ENCODE results near the gene SYT11.
"Not testable (repeated sequence)": the region's sequence is repeated elsewhere in the genome, so short reads cannot be mapped to it uniquely, and the experiment has no call there.

SYT11 gene

DNA sequence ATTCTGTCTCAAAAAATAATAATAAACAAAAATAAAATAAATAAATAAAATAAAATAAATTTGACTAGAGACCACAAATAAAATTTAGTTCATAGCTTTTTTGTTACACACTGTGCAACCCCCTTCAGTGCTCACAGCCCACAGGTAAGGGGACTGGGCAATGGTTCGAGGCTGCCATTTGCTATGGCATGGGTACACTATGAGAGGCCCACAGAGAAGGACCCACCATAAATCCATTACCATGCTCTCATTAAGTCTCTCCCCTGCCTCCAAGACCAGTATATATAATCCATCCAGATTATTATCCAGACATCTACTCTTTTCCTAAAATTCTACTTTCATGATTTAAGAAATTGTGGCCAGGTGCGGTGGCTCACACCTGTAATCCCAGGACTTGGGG, 60.4 kb downstream of the SYT11 start:
- H3K27ac ChIP-seq (ENCODE audit: low read length): no peak overlapping the region
- H3K4me3 ChIP-seq (ENCODE audit: low read length in 2 of 2): no peak overlapping the region
- H3K9ac ChIP-seq (ENCODE audit: low read length in 2 of 2): no peak overlapping the region
- no peaks in the 10 kb centered on the region for H3K27me3 ChIP-seq (ENCODE audit: control insufficient read depth in 1 of 2, insufficient read depth in 2 of 2, low read length in 2 of 2)
- H3K4me1 ChIP-seq (ENCODE audit: control insufficient read depth, insufficient read depth, low read length): no peaks in the 10 kb centered on the region
- H3K36me3 ChIP-seq (ENCODE audit: control insufficient read depth in 2 of 2, insufficient read depth in 2 of 2, low read length in 2 of 2): peaks cover 62 to 67% of the 10 kb centered on the region in 2 donors
- H3K9me3 ChIP-seq (ENCODE audit: control insufficient read depth in 2 of 2, low read length in 2 of 2): no peaks in the 10 kb centered on the region

DNA sequence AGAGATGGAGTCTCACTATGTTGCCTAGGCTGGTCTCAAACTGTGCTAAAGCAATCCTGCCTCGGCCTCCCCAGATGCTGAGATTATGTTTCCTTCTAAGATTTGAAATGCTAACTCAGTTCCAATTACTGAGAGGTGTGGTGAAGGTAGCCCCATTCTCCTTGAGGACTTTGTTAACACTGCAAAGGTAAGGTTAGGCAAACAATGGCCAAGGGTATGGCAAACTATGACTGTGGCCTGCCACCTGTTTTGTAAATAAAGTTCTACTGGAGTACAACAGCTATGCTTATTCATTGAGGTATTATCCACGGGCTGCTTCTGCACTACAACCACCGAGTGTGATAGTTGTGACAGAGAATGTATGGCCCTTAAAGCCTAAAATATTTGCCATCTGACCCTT, 61.4 kb downstream of the SYT11 start:
- H3K4me3 ChIP-seq (ENCODE audit: low read length in 2 of 2): no peak overlapping the region
- H3K4me1 ChIP-seq (ENCODE audit: control insufficient read depth, insufficient read depth, low read length): no peaks in the 10 kb centered on the region
- H3K27ac ChIP-seq (ENCODE audit: low read length): peak overlapping the region; percentile 6
- H3K36me3 ChIP-seq (ENCODE audit: control insufficient read depth in 2 of 2, insufficient read depth in 2 of 2, low read length in 2 of 2): peaks cover 66 to 70% of the 10 kb centered on the region in 2 donors
- no peaks in the 10 kb centered on the region for H3K27me3 ChIP-seq (ENCODE audit: control insufficient read depth in 1 of 2, insufficient read depth in 2 of 2, low read length in 2 of 2)
- no peaks in the 10 kb centered on the region for H3K9me3 ChIP-seq (ENCODE audit: control insufficient read depth in 2 of 2, low read length in 2 of 2)
- no peak overlapping the region for H3K9ac ChIP-seq (ENCODE audit: low read length in 2 of 2)

DNA sequence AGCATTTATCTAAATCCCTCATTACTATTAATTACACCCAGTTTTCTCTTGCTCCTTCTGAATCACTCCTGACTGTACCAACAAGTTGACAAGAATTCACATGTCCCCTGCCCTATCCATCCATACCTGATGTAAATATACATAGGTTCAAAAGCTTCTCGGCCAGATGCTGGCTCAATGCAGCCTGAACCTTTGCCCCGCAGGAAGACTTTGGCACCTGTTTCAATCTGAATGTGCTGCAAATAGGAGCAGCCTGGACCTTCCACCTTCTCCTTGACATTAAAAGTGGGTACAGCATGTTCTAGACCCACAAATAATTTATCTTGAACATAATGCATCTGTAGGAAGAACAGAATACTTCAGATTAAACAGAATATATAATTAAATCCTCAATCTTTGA, 66.1 kb downstream of the SYT11 start:
- Histone ChIP-seq H3K9ac (ENCODE audit: low read length in 2 of 2) (no peak overlapping the region), H3K9me3 (ENCODE audit: control insufficient read depth in 2 of 2, low read length in 2 of 2) (no peaks in the 10 kb centered on the region), H3K4me3 (ENCODE audit: low read length in 2 of 2) (no peak overlapping the region), H3K27ac (ENCODE audit: low read length) (no peak overlapping the region), H3K27me3 (ENCODE audit: control insufficient read depth in 1 of 2, insufficient read depth in 2 of 2, low read length in 2 of 2) (no peaks in the 10 kb centered on the region), H3K4me1 (ENCODE audit: control insufficient read depth, insufficient read depth, low read length) (peaks cover 3% of the 10 kb centered on the region), H3K36me3 (ENCODE audit: control insufficient read depth in 2 of 2, insufficient read depth in 2 of 2, low read length in 2 of 2) (peaks cover 59 to 63% of the 10 kb centered on the region in 2 donors)

DNA sequence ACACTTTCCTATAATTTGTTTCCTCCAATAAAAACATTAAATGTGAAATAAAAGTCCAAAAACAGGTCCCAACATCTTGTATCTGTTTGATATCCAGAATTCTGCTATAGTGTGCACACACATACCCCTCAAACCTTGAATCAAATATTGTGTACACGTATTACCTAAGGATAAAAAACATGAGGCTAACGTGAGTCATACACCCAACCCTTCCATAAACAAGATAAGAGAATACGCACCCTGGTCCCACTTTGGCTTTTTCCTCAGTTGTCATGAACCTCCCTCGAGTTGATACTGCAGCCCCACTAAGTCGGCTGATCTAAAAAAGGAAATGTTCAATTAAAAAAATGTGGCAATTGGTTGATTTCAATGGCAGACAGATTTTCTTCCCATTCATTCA, 69.7 kb downstream of the SYT11 start:
- no peak overlapping the region for H3K27ac ChIP-seq (ENCODE audit: low read length)
- H3K9me3 ChIP-seq (ENCODE audit: control insufficient read depth in 2 of 2, low read length in 2 of 2): no peaks in the 10 kb centered on the region
- peaks cover 28% of the 10 kb centered on the region for H3K4me1 ChIP-seq (ENCODE audit: control insufficient read depth, insufficient read depth, low read length)
- no peak overlapping the region for H3K9ac ChIP-seq (ENCODE audit: low read length in 2 of 2)
- peaks cover 38 to 45% of the 10 kb centered on the region in 2 donors for H3K36me3 ChIP-seq (ENCODE audit: control insufficient read depth in 2 of 2, insufficient read depth in 2 of 2, low read length in 2 of 2)
- no peak overlapping the region for H3K4me3 ChIP-seq (ENCODE audit: low read length in 2 of 2)
- H3K27me3 ChIP-seq (ENCODE audit: control insufficient read depth in 1 of 2, insufficient read depth in 2 of 2, low read length in 2 of 2): no peaks in the 10 kb centered on the region

DNA sequence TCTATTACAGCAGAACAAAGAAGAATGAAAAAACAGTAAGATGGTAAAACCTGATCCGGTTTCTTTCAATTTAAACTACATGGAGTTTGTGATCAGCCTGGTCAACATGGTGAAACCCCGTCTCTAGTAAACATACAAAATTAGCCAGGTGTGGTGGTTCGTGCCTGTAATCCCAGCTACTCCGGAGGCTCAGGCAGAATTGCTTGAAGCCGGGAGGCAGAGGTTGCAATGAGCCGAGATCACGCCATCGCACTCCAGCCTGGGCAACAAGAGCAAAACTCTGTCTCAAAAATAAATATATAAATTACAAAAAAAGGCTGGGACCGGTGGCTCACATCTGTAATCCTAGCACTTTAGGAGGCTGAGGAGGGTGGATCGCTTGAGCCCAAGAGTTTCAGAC, 71.4 kb downstream of the SYT11 start:
- peaks cover 35% of the 10 kb centered on the region for H3K4me1 ChIP-seq (ENCODE audit: control insufficient read depth, insufficient read depth, low read length)
- H3K27ac ChIP-seq (ENCODE audit: low read length): not testable (repeated sequence)

DNA sequence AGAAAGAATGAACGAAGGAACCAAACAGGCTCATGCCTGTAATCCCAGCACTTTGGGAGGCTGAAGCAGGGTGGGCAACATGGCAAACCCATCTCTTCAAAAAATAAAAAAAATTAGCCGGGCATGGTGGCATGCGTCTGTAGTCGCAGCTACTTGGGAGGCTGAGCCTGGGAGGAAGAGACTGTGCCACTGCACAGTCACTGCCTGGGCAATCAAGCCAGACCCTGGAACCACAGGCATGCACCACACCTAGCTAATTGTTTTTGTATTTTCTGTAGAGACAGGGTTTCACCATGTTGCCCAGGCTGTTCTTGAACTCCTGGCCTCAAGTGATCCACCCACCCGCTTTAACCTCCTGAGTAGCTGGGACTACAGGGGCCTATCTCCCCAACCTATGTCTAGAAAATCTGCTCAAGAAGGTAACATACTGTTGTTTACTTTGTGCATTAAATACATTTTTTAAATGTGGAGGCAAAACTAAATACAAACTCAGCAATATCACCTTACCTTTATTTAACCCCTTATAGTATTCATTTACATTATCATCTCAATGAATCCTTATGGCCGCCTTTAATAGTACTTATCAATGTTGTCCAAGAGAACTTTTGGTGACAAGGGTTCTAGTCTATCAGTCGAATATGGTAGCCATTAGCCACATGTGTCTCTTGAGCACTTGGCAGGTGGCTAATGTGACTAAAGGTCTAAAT, 72.1 kb downstream of the SYT11 start:
- Histone ChIP-seq H3K27ac (ENCODE audit: low read length) (no peak overlapping the region), H3K9me3 (ENCODE audit: control insufficient read depth in 2 of 2, low read length in 2 of 2) (no peaks in the 10 kb centered on the region), H3K4me3 (ENCODE audit: low read length in 2 of 2) (peak overlapping the region in 1 of 2 donors; percentile 52), H3K27me3 (ENCODE audit: control insufficient read depth in 1 of 2, insufficient read depth in 2 of 2, low read length in 2 of 2) (no peaks in the 10 kb centered on the region), H3K9ac (ENCODE audit: low read length in 2 of 2) (no peak overlapping the region), H3K4me1 (ENCODE audit: control insufficient read depth, insufficient read depth, low read length) (peaks cover 35% of the 10 kb centered on the region), H3K36me3 (ENCODE audit: control insufficient read depth in 2 of 2, insufficient read depth in 2 of 2, low read length in 2 of 2) (peaks cover 28 to 30% of the 10 kb centered on the region in 2 donors)

More for the DNA sequence above, 71.4 kb downstream of the SYT11 start:
- not testable (repeated sequence) for H3K9ac ChIP-seq (ENCODE audit: low read length in 2 of 2); H3K9me3 ChIP-seq (ENCODE audit: control insufficient read depth in 2 of 2, low read length in 2 of 2); H3K27me3 ChIP-seq (ENCODE audit: control insufficient read depth in 1 of 2, insufficient read depth in 2 of 2, low read length in 2 of 2)
- Histone ChIP-seq H3K4me3 (ENCODE audit: low read length in 2 of 2) (peak overlapping the region in 1 of 2 donors; percentile 52), H3K36me3 (ENCODE audit: control insufficient read depth in 2 of 2, insufficient read depth in 2 of 2, low read length in 2 of 2) (peaks cover 32 to 34% of the 10 kb centered on the region in 2 donors)

DNA sequence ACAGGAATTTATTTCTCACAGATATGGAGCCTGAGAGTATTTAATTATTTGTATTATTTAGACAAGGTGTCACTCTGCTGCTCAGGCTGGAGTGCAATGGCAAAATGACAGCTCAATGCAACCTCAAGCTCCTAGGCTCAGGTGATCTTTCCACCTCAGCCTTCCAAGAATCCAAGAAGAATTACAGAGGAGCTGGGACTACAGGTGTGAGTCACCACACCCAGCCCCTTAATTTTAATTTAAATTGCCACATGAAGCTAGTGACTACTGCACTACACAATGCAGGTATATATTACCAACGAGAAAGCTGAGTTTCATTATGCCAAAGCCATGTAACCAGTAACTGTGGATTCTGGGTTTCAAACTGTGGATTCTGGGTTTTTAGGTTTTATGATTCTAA, 72.7 kb downstream of the SYT11 start:
- peak overlapping the region in 1 of 2 donors; percentile 15 for H3K4me3 ChIP-seq (ENCODE audit: low read length in 2 of 2)
- H3K4me1 ChIP-seq (ENCODE audit: control insufficient read depth, insufficient read depth, low read length): peaks cover 35% of the 10 kb centered on the region
- no peaks in the 10 kb centered on the region for H3K9me3 ChIP-seq (ENCODE audit: control insufficient read depth in 2 of 2, low read length in 2 of 2)
- no peaks in the 10 kb centered on the region for H3K27me3 ChIP-seq (ENCODE audit: control insufficient read depth in 1 of 2, insufficient read depth in 2 of 2, low read length in 2 of 2)
- no peak overlapping the region for H3K9ac ChIP-seq (ENCODE audit: low read length in 2 of 2)
- H3K36me3 ChIP-seq (ENCODE audit: control insufficient read depth in 2 of 2, insufficient read depth in 2 of 2, low read length in 2 of 2): peaks cover 22 to 24% of the 10 kb centered on the region in 2 donors
- H3K27ac ChIP-seq (ENCODE audit: low read length): no peak overlapping the region

DNA sequence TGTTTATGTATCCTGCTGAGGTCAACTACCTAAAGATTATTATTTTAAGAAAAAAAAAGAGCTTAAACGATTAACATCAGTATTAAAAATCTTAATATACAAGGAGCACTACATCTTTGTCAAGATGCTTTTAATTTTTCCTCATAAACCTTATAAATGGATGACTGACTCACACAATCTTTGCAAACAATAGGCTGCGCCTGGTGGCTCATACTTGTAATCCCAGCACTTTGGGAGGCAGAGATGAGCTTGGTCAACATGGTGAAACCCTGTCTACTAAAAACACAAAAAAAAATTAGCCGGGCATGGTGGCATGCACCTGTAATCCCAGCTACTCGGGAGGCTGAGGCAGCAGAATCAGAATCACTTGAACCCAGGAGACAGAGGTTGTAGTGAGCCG, 73.1 kb downstream of the SYT11 start:
- Histone ChIP-seq H3K4me3 (ENCODE audit: low read length in 2 of 2) (no peak overlapping the region), H3K9me3 (ENCODE audit: control insufficient read depth in 2 of 2, low read length in 2 of 2) (no peaks in the 10 kb centered on the region), H3K27me3 (ENCODE audit: control insufficient read depth in 1 of 2, insufficient read depth in 2 of 2, low read length in 2 of 2) (no peaks in the 10 kb centered on the region), H3K4me1 (ENCODE audit: control insufficient read depth, insufficient read depth, low read length) (peaks cover 35% of the 10 kb centered on the region), H3K9ac (ENCODE audit: low read length in 2 of 2) (no peak overlapping the region), H3K27ac (ENCODE audit: low read length) (no peak overlapping the region), H3K36me3 (ENCODE audit: control insufficient read depth in 2 of 2, insufficient read depth in 2 of 2, low read length in 2 of 2) (peaks cover 18 to 24% of the 10 kb centered on the region in 2 donors)

DNA sequence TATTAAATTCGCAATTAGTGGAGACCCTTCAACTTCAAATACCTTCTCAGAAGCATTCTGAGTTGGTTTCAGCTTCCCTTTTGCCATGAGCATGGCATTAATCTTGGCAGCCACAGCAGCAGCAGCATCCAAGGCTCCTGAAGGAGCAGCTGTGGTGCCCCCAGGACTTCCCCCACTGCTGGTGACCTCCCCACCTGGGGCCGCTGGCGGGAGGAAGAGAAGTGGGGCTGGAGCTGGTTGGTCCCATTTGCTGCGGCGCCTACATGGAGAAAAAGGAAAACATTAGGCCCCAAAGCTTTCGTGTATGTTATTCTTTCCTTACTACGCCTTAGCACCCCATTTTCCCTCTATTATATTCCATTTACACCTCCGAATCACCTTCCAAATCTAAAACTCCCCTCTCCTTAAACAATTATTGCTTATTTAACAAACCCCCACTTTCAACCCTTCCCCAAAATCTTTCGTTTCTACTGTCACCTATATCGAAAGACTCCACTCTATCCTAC, 74.3 kb downstream of the SYT11 start:
- H3K9me3 ChIP-seq (ENCODE audit: control insufficient read depth in 2 of 2, low read length in 2 of 2): no peaks in the 10 kb centered on the region

DNA sequence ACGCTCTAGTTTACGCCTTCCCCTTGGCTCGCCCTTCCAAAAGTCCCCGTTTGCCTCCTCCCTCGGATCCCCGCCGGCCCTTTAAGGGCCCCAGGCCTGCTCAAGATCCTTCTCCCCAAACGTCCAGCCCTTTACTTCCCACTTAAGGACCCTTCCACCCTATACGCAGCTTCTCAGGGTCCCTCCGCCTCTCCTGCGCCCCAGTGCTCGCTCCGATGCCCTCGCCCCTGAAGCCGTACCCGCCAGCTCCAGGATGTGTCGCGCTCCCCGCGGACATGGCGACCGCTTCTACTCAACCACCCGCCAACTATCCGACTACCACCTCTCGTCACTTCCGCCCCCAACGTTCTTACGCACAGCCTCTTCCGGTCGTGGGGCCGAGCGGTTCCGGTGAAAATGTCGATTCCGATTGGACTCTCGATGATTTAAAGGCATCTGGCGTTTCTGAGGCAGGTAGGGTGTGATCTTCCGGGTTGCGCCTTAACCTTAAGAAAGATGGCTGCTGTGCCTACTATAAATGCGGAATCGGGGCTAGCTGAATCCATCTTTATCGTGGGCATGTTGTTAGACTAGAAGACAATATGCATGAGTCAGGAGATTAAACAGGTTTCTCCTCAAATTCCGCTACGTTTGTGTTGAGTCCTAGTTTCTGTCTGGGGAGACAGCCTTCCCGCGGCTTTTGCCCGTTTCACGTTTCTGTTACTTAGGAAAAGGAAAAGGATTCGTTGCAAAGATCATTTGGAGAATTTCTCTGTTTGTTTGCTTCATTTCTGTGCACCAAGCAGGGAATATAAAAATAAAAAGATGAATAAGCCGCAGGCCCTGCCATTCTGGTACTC, 74.9 kb downstream of the SYT11 start, which contains the start of gene KHDC4:
KHDC4 (minus strand) TSS at position 317 of the 839 bp plus-strand sequence; CDS start at position 277, 40 bp downstream.
- peaks cover 12 to 16% of the 10 kb centered on the region in 2 donors for H3K36me3 ChIP-seq (ENCODE audit: control insufficient read depth in 2 of 2, insufficient read depth in 2 of 2, low read length in 2 of 2)
- peaks cover 37% of the 10 kb centered on the region for H3K4me1 ChIP-seq (ENCODE audit: control insufficient read depth, insufficient read depth, low read length)
- no peaks in the 10 kb centered on the region for H3K27me3 ChIP-seq (ENCODE audit: control insufficient read depth in 1 of 2, insufficient read depth in 2 of 2, low read length in 2 of 2)
- H3K9me3 ChIP-seq (ENCODE audit: control insufficient read depth in 2 of 2, low read length in 2 of 2): no peaks in the 10 kb centered on the region
- H3K27ac ChIP-seq (ENCODE audit: low read length): peak within 1 kb of the TSS; percentile 95
- H3K4me3 ChIP-seq (ENCODE audit: low read length in 2 of 2): peak within 1 kb of the TSS; percentile 71 to 99
- peak within 1 kb of the TSS; percentile 96 to 99 for H3K9ac ChIP-seq (ENCODE audit: low read length in 2 of 2)

More for the DNA sequence above, 74.3 kb downstream of the SYT11 start:
- peaks cover 36% of the 10 kb centered on the region for H3K4me1 ChIP-seq (ENCODE audit: control insufficient read depth, insufficient read depth, low read length)
- H3K36me3 ChIP-seq (ENCODE audit: control insufficient read depth in 2 of 2, insufficient read depth in 2 of 2, low read length in 2 of 2): peaks cover 18 to 20% of the 10 kb centered on the region in 2 donors
- no peaks in the 10 kb centered on the region for H3K27me3 ChIP-seq (ENCODE audit: control insufficient read depth in 1 of 2, insufficient read depth in 2 of 2, low read length in 2 of 2)
- H3K4me3 ChIP-seq (ENCODE audit: low read length in 2 of 2): peak overlapping the region; percentile 71 to 99
- H3K27ac ChIP-seq (ENCODE audit: low read length): peak overlapping the region; percentile 95
- peak overlapping the region; percentile 96 to 99 for H3K9ac ChIP-seq (ENCODE audit: low read length in 2 of 2)
